Neural cell (in vitro differentiated cells): ENCODE measurements around the gene PLEKHG7.

Experiments used
- EP300 ChIP-seq: fragments of 450-650 bp; conservative IDR thresholded peaks from 2 replicates; pipeline ENCODE4 v1.6.1; 2014; ENCODE audit warnings: antibody characterized with exemption, mild to moderate bottlenecking, moderate library complexity; ENCODE audit not compliant: poor library complexity, severe bottlenecking
- SMC3 ChIP-seq: fragments of 450-650 bp; conservative IDR thresholded peaks from 2 replicates; pipeline ENCODE4 v1.6.1; 2014; ENCODE audit warnings: antibody characterized with exemption, mild to moderate bottlenecking, moderate library complexity; ENCODE audit not compliant: poor library complexity
- TF ChIP-seq, protein P1 (sequence below): fragments of 450-650 bp; IDR thresholded peaks from 2 replicates; pipeline ENCODE4 v1.5.1; 2014; ENCODE audit warnings: antibody characterized with exemption, mild to moderate bottlenecking, moderate library complexity; ENCODE audit not compliant: poor library complexity, severe bottlenecking

DNA sequence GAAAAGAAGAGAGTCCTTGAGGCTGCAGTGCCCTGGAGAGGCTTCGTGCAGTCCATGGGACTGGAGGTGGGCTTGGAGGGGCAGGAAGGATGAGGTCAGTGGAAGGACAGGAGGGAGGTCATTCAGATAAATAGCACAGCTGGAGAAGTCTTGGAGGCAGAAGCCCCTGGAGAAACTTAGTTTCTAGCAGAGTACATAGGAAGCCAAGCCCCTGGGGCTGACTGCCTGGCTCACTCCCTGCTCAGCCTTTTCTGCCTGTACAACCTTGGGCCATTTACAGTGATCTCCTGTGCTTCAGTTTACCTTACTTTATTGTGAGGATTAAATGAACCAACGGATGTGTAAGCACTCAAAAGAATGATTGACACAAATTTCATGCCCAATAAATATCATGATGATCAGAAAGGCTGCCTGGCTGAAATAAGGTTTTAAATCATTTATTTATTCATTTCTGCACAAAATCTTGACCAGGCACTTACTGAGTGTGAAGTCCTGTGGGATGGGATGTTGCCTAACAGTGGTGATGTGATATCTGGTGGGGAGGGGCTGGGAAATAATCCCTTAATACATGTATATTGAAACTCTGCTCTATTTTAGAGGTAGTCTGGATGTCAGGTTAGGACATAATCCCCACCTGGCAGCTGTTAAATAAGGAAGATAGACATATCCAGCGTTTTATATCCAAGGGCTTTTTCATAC lies 54.3 kb downstream of the PLEKHG7 start:
- TF ChIP-seq SMC3 (no peak), EP300 (no peak)
- TF ChIP-seq, protein P1, sequence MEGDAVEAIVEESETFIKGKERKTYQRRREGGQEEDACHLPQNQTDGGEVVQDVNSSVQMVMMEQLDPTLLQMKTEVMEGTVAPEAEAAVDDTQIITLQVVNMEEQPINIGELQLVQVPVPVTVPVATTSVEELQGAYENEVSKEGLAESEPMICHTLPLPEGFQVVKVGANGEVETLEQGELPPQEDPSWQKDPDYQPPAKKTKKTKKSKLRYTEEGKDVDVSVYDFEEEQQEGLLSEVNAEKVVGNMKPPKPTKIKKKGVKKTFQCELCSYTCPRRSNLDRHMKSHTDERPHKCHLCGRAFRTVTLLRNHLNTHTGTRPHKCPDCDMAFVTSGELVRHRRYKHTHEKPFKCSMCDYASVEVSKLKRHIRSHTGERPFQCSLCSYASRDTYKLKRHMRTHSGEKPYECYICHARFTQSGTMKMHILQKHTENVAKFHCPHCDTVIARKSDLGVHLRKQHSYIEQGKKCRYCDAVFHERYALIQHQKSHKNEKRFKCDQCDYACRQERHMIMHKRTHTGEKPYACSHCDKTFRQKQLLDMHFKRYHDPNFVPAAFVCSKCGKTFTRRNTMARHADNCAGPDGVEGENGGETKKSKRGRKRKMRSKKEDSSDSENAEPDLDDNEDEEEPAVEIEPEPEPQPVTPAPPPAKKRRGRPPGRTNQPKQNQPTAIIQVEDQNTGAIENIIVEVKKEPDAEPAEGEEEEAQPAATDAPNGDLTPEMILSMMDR = no peak
